Measurements from ENCODE around the gene ZMIZ1.

The ZMIZ1 gene

DNA sequence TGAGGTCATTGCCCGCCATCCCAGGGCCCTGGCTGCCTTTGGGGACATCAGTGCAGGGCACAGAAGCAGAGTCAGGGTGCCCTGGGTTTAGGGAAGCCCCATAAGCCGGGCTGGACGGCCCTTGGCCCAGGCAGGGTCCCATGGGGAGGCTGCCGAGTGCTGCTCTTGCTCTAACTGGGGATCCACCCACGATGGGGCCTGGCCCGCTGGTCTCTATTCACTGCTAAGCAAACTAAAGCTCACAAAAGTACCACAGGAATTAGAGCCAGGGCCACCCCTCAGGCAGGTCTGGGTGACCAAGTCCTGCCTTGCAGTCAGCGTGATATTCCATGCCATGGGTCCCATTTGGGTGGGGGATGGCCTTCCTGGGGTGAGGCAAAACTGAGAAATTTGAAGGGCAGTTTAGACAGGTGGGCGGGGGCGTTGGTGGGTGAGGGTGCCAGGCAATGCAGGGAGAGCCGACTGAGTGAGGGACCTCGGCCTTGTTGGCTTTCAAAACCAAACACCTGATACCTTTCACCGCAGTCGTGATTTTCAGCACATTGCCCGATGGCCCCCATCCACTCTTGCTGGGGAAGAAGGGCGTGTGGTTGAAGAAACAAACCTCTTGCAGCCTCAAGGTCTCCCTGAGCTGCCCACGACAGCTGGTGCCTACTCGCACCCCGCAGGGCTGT, 185.7 kb downstream of the ZMIZ1 start:
- no peak for DNase-seq

- DNase-seq = no peak
Measured at GRCh38 chr10:79255007-79255507, 186.3 kb downstream of the ZMIZ1 start.

GRCh38 chr10:79256264-79256806, 187.6 kb downstream of the ZMIZ1 start:
- no peak for DNase-seq

GRCh38 chr10:79258894-79259293, 190.1 kb downstream of the ZMIZ1 start:
- no peak for DNase-seq

- DNase-seq = no peak
Measured at GRCh38 chr10:79259834-79260233, 191.1 kb downstream of the ZMIZ1 start.

GRCh38 chr10:79260811-79261740, 192.3 kb downstream of the ZMIZ1 start:
- DNase-seq = no peak

DNA sequence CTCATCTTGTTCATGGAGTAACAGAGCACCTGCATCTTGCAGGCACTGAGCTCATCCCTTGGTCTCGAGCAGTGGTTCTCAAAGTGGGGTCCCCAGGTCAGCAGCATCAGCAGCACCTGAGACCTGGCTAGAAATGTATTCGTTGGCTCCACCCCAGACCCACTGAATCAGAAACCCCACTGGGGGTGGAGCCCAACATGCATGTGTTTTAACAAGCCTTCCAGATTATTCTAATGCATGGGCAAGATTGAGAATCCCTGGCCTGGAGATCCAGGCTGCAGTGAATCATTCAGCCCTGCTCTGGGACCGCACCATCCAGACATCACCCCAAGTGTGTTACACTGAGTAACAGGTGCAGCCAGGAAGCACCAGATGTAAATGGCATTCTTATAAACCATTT, 193.4 kb downstream of the ZMIZ1 start:
- no peak for DNase-seq

- no peak for DNase-seq
Measured at GRCh38 chr10:79262959-79263746, 194.4 kb downstream of the ZMIZ1 start.

DNA sequence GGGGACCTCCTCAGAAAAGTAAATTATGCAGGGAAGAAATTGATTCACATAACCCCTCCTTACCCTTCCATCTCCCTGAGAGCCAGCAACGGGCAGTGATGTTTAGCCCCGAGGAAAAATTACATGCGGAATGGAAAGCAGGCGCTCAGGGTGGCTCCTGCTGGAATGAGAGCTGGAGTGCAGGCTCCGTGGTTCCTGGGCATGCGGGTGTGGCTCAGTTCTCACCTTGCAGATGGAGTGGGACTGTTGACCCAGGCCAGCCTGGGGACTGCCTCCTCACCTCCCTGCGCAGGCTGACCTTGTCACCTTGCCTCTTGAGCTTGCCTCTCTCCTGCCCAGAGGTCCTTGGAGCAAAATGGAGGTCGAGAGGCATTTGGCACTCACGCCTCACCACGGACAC, 195.2 kb downstream of the ZMIZ1 start:
- no peak for DNase-seq

DNA sequence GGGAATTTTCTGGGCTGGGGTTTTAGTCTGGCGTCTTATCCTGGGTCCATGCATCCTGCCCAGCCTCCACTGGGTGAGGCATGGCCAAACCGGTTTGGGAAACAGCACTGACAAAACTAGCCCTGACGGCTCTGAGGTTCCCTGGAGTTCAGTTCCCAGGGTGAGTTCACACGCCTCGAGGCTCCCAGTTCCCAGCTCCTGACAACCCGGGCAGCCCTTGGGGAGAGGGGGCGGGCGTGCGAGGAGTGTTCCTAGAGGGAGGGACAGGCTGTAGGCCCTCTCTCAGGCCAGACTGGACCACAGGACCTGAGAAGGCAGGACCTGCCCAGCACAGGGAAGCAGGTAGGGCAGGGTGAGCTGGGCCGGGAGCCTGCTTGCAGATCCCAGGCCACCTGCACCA, 196.2 kb downstream of the ZMIZ1 start:
- no peak for DNase-seq

GRCh38 chr10:79266084-79266483, 197.3 kb downstream of the ZMIZ1 start:
- DNase-seq = peak; percentile 19

DNA sequence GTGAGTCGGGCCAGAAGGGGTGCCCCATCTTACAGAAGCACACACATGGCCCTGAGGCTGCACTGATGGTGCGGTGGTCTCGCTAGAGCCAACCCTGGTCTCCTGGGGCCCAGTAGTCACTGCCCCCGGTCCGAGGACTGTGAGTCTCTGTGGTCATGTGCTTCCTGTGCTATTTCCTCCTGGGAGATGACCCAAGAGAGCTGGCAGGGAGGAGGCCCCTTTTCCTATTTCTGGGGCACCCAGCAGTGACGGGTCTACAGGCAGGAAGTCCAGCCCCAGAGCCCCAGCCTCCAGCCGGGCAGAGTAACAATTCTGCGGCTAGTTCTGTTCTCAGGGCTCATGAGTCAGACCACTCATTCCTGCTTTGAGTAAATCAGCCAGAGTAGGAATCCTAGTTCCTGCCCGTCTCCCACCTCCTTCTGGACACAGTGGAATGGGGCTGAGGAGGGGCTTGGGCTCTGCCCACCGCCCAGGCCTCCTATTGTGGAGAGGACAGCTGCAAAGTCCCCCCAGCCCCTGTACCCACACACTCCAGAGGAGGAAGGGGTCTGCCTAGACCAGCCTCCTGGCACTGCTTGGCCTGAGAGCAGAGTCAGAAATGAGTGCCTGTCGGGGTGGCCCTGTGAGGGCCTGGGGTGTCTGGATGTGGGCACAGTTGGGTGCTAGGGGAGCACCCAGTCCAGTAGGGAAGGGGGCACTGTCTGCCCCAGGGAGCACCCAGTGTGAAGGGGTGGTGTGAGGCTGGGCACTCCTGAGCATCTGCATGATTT, 198.0 kb downstream of the ZMIZ1 start:
- DNase-seq = no peak

- DNase-seq = no peak
Measured at GRCh38 chr10:79267499-79267898, 198.7 kb downstream of the ZMIZ1 start.

GRCh38 chr10:79268161-79268601, 199.4 kb downstream of the ZMIZ1 start:
- DNase-seq = no peak

DNA sequence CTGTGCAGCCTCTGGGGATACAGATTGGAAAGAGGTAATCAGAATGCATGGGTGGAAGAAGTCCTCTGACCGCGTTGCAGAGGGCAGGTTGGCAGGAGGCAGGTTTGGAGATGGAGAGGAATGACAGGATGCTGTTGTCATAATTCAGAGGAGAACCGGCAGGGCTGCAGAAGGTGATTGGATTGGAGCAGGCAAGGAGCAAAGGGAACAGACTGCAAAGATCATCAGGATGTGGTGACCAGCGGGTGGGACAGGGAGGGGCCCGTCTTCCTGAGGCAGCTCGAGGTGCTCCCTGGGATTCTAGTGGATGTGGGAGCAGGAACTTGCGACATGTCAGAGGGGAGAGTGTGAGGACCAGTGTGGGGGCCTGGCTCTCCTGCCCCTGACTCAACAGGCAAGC, 200.0 kb downstream of the ZMIZ1 start:
- no peak for DNase-seq

DNA sequence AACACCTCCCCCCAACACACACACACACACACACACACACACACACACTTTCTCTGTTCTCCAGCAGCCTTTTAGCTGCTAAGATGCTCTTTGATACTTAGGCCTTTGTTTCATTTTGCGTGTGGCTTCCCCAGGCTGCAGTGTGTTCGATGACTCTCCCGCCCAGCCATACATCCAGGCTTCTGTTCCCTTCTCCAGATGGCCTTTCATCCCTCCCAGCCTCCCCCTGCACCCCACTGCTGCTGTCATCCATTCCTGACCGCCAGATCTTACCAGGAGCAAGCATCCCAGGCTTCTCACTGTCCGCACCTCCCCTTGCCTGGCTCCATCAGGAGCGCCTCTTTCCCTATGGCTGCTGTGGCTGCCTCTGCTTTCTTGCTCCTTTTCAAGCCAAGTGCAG, 200.7 kb downstream of the ZMIZ1 start:
- DNase-seq = no peak

GRCh38 chr10:79269969-79270368, 201.2 kb downstream of the ZMIZ1 start:
- no peak for DNase-seq

DNA sequence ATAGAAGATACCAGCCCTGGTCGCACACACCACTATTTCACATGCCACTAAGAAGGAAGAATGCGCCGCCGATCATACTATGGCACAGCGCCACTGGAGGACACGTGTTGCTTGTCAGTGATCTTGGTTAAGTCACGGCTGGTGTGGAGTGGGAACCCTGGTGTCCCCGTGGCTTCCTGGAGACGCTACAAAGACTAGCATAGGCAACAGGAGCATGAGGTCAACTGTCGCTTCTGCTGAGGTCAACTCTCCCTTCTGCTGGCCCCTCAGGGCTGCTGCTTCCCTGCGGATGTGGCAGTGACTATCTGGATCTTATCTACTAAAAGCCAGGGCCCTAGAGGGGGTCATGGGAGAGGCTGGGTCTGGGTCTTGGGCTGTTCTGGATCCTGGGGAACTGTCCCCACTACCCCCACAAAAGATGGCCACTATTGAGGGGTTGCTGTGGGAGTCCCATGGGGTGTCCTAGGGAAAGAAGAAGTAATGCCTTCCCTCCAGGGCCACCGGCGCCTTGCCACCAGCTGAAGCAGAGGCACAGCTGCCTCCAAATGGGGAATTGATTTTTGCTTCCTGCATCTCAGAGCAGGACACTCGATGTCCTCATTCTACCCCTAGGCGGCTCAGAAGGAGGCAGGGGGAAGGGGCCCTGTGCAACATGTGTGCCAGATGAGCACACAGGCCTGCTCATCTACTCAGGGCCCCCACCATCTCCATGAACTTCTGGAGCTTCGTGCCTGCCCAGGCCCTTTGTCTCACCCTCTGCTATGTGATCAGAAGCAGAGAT, 201.9 kb downstream of the ZMIZ1 start:
- no peak for DNase-seq

DNA sequence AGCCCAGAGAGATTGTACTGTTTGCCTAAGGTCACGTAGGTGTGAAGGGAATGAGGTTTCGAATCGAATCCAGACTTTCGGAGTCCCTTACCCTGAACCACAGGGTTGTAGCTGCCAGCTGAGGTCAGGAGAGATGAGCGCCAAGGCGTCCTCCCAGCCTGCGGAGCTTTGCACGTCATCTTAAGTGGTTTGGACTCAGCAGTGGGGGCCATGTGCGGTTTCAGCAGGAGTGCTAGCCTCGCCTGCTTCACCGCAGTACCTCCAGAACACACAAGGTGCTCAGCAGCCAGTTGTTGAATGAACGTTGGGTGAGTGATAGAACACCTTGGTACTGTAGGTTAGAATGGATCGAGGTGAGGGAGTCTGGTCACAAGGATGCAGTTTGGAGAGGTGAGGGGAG, 203.6 kb downstream of the ZMIZ1 start:
- DNase-seq = no peak

DNA sequence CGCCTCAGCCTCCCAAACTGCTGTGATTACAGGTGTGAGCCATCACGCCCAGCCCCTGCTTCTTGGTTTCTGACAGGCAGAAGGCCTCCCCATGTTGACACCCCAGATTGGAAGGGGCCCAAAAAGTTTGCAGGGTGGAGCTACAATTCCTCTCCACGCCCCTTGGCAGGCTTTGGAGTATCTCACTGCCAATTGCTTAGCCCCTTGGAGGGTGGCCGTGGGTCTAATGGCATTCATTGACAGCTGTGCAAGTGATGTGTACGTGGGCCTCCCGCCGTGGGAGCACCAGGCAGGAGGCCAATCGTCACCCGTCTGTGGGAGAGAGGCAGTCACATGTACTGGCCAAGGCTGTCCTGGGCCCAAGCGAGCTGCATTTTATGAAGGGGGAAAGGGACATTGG, 204.8 kb downstream of the ZMIZ1 start:
- DNase-seq = no peak
